SU-DHL-6 (cell line): ENCODE data around the gene SCN4B.

Source experiments
- H2AFZ ChIP-seq: fragments of 200-600 bp; sonication (generic); 2 replicates; pipeline ENCODE4 v1.6.1; 2014; ENCODE audit warnings: low read depth, mild to moderate bottlenecking, moderate library complexity, mixed read lengths, antibody characterized with exemption, low read length; ENCODE audit not compliant: severe bottlenecking
- H3F3A ChIP-seq: fragments of 200-600 bp; shearing (Covaris generic); 2 replicates; pipeline ENCODE4 v1.6.0; 2016; ENCODE audit warnings: antibody characterized with exemption, mild to moderate bottlenecking; ENCODE audit not compliant: insufficient read depth
- H3K27ac ChIP-seq: fragments of 200-600 bp; sonication (generic); 2 replicates; pipeline ENCODE4 v1.5.1; 2016; ENCODE audit warnings: low read depth, mild to moderate bottlenecking, low read length, moderate library complexity, mixed read lengths
- H3K27me3 ChIP-seq: fragments of 200-600 bp; sonication (generic), shearing (Covaris generic); 2 replicates; pipeline ENCODE4 v1.6.0; 2014; ENCODE audit warnings: mild to moderate bottlenecking, low read length
- H3K36me3 ChIP-seq: fragments of 200-600 bp; sonication (generic); 2 replicates; pipeline ENCODE4 v1.6.1; 2014; ENCODE audit warnings: mild to moderate bottlenecking, low read length, mixed read lengths
- H3K4me2 ChIP-seq: fragments of 300-600, 200-600 bp; shearing (Covaris generic), sonication (generic); 2 replicates; pipeline ENCODE4 v1.6.0; 2014; ENCODE audit warnings: low read length, low read depth, mild to moderate bottlenecking; ENCODE audit not compliant: poor library complexity, severe bottlenecking
- H3K4me3 ChIP-seq: fragments of 200-600 bp; sonication (generic); 2 replicates; pipeline ENCODE4 v1.5.1; 2014; ENCODE audit warnings: antibody characterized with exemption, low read length, mild to moderate bottlenecking, mixed read lengths; ENCODE audit not compliant: insufficient read depth, poor library complexity, severe bottlenecking
- H3K79me2 ChIP-seq: fragments of 200-600 bp; sonication (generic); 2 replicates; pipeline ENCODE4 v1.6.1; 2014; ENCODE audit warnings: mild to moderate bottlenecking, low read length, moderate library complexity; ENCODE audit not compliant: insufficient read depth
- H3K9ac ChIP-seq: fragments of 200-600 bp; sonication (generic); 2 replicates; pipeline ENCODE4 v1.7.0; 2014; ENCODE audit warnings: mild to moderate bottlenecking, low read length
- H3K9me2 ChIP-seq: fragments of 200-600 bp; sonication (generic); replicated peaks from 2 replicates; pipeline ENCODE4 v1.6.1; 2014; ENCODE audit warnings: low read length; ENCODE audit not compliant: insufficient read depth
- H3K9me3 ChIP-seq: fragments of 200-600 bp; sonication (generic); 2 replicates; pipeline ENCODE4 v1.6.1; 2014; ENCODE audit warnings: low read length, mixed read lengths; ENCODE audit not compliant: insufficient read depth
- H4K20me1 ChIP-seq: fragments of 200-600 bp; sonication (generic); 2 replicates; pipeline ENCODE4 v1.6.1; 2014; ENCODE audit warnings: low read depth, mild to moderate bottlenecking, antibody characterized with exemption, low read length, moderate library complexity, mixed read lengths
- EZH2phosphoT487 ChIP-seq: fragments of 200-600 bp; sonication (generic), shearing (Covaris generic); conservative IDR thresholded peaks from 2 replicates; pipeline ENCODE4 v1.6.1; 2018; ENCODE audit warnings: mild to moderate bottlenecking, antibody characterized with exemption, low read length, moderate library complexity, mixed read lengths
- TF ChIP-seq, protein P1 (sequence below): fragments of 200-600 bp; sonication (generic); IDR thresholded peaks from one replicate; pipeline ENCODE4 v1.5.1; 2017; ENCODE audit warnings: antibody characterized with exemption, mild to moderate bottlenecking, low read length, moderate library complexity; ENCODE audit not compliant: insufficient read depth, poor library complexity, severe bottlenecking

SCN4B gene

DNA sequence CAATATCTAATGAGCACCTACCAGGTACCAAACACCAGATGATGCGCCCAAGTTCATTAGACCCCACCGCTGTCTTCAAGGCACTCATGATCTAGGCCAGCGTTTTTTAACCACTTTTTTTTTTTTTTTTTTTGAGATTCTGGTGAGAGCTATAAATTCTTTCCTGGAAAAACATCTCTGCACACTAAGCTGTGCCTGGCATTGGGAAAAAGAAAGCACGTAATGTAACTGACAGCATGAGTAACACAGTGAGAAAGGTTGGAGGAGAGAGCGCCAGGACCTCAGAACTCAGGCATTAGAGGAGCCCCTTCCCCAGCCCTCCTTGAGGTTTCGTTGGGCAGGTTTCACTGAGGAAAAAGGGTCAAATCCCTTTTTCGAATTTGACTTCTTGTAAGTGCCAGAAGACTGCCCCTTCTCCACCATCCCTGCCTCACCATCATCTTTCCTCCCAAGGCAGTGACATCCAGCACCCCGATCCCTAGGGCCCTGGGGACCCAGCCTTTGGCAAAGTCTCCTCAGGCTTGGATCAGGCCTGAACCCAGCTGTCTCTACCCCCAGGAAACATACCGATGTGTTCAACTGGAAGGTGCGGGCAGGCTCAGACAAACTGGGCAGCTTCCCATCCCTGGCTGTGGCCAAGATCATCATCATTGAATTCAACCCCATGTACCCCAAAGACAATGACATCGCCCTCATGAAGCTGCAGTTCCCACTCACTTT lies 39.8 kb downstream of the SCN4B start:
- Histone ChIP-seq H3K27me3 (no peaks in the 10 kb centered on the region; the same call in 1 of the 2 replicates), H3K79me2 (no peaks in the 10 kb centered on the region), H3K4me2 (no peak overlapping the region), H3K9me3 (no peaks in the 10 kb centered on the region), H3K9ac (no peak overlapping the region), H4K20me1 (no peaks in the 10 kb centered on the region), H3F3A (no peaks in the 10 kb centered on the region), H3K36me3 (no peaks in the 10 kb centered on the region), H2AFZ (no peak overlapping the region), H3K4me3 (no peak overlapping the region), H3K9me2 (no peaks in the 10 kb centered on the region), H3K27ac (no peak overlapping the region)
- TF ChIP-seq, protein P1, sequence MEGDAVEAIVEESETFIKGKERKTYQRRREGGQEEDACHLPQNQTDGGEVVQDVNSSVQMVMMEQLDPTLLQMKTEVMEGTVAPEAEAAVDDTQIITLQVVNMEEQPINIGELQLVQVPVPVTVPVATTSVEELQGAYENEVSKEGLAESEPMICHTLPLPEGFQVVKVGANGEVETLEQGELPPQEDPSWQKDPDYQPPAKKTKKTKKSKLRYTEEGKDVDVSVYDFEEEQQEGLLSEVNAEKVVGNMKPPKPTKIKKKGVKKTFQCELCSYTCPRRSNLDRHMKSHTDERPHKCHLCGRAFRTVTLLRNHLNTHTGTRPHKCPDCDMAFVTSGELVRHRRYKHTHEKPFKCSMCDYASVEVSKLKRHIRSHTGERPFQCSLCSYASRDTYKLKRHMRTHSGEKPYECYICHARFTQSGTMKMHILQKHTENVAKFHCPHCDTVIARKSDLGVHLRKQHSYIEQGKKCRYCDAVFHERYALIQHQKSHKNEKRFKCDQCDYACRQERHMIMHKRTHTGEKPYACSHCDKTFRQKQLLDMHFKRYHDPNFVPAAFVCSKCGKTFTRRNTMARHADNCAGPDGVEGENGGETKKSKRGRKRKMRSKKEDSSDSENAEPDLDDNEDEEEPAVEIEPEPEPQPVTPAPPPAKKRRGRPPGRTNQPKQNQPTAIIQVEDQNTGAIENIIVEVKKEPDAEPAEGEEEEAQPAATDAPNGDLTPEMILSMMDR: no peak
- TF ChIP-seq EZH2phosphoT487: no peak

DNA sequence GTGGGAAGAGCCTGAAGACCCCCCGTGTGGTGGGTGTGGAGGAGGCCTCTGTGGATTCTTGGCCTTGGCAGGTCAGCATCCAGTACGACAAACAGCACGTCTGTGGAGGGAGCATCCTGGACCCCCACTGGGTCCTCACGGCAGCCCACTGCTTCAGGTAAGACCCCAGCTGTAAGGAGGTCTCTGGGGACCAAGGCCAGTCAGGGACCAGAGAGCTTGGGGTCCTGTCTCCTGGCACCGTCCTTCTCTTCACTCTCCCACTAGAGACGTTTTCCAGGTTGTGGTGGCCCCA lies 40.9 kb downstream of the SCN4B start:
- TF ChIP-seq EZH2phosphoT487: no peak
- TF ChIP-seq, protein P1: no peak
- H3K27me3 ChIP-seq: no peaks in the 10 kb centered on the region; the same call in none of the 2 replicates
- no peaks in the 10 kb centered on the region for H3K9me2 ChIP-seq

DNA sequence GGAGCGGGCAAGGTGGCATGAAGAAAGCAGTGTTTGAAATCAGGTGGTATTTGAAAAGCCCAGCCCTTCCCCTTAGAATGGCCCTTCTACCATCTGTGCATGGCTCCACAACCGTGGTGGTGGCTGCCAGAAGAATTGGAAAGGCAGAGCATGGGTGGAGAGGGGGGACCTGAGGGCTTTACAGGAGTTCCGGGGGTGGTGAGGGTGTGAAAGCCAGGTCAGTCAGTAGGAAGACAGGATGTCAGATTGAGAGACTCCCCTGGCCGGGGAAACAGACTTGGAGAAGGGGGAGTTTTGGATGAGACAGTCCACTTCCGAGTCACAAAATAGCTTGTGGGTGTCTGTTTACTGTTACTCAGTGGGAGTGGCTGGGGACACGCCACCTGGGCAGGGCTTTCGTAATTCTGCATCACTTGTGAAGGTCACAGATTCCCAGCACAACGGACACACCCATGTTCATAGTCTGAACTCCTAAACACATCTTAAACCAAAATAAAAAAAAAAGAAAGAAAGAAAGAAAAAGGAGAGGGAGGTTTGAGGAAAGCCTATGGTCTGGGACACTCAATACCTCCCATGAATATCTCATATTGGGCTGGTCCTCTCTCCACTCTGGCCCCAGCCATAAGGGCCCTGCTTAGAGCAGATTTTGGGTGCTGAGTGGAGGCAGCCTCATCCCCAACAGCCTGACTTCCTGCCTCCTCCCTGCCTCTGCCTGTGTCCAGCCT lies 41.4 kb downstream of the SCN4B start:
- Histone ChIP-seq H3K9me3 (no peaks in the 10 kb centered on the region), H3K27me3 (no peaks in the 10 kb centered on the region; the same call in none of the 2 replicates), H4K20me1 (no peaks in the 10 kb centered on the region), H3K79me2 (no peaks in the 10 kb centered on the region), H3K4me2 (no peak overlapping the region), H3K9ac (no peak overlapping the region), H2AFZ (no peak overlapping the region), H3K9me2 (no peaks in the 10 kb centered on the region), H3F3A (no peaks in the 10 kb centered on the region), H3K4me3 (no peak overlapping the region), H3K27ac (no peak overlapping the region), H3K36me3 (no peaks in the 10 kb centered on the region)
- no peak for TF ChIP-seq EZH2phosphoT487
- TF ChIP-seq, protein P1: no peak

More for the DNA sequence above, 40.9 kb downstream of the SCN4B start:
- Histone ChIP-seq H3K79me2 (no peaks in the 10 kb centered on the region), H3K27ac (no peak overlapping the region), H3K9me3 (no peaks in the 10 kb centered on the region), H4K20me1 (no peaks in the 10 kb centered on the region), H3F3A (no peaks in the 10 kb centered on the region), H3K4me3 (no peak overlapping the region), H3K4me2 (no peak overlapping the region), H2AFZ (no peak overlapping the region), H3K36me3 (no peaks in the 10 kb centered on the region), H3K9ac (no peak overlapping the region)
